ENCODE results near the gene DOP1A. TPM values are rescaled to one million over a fixed set of nuclear protein-coding genes. Genes with fewer than 3 reads are reported as not detected.

DOP1A gene
- total RNA-seq, 1 donor from 2014 or later = 29.5 TPM

GRCh38 chr6:83044091-83044768 lies 23.2 kb upstream of the DOP1A start:
- FAIRE-seq (no peak), DNase-seq (ENCODE audit: low read depth) (no peak)
- no peak for TF ChIP-seq CTCF (IDR thresholded peaks at IDR 0.05; ENCODE audit: insufficient read depth, low read length, severe bottlenecking)
- Histone ChIP-seq H3K4me3 (ENCODE audit: low read depth, low read length) (no peak overlapping the region), H3K36me3 (ENCODE audit: control insufficient read depth, insufficient read depth, low read length) (no peaks in the 10 kb centered on the region), H3K27me3 (ENCODE audit: control insufficient read depth, insufficient read depth, low read length) (no peaks in the 10 kb centered on the region)

GRCh38 chr6:83047065-83047754 lies 20.3 kb upstream of the DOP1A start:
- no peak for DNase-seq (ENCODE audit: low read depth)
- no peak for TF ChIP-seq CTCF (IDR thresholded peaks at IDR 0.05; ENCODE audit: insufficient read depth, low read length, severe bottlenecking)
- Histone ChIP-seq H3K4me3 (ENCODE audit: low read depth, low read length) (no peak overlapping the region), H3K27me3 (ENCODE audit: control insufficient read depth, insufficient read depth, low read length) (no peaks in the 10 kb centered on the region), H3K36me3 (ENCODE audit: control insufficient read depth, insufficient read depth, low read length) (no peaks in the 10 kb centered on the region)
- FAIRE-seq = no peak

- no peak for FAIRE-seq
Measured at GRCh38 chr6:83051377-83052172, 15.9 kb upstream of the DOP1A start.

GRCh38 chr6:83053678-83054077 lies 13.8 kb upstream of the DOP1A start:
- FAIRE-seq = peak; percentile 47
- H3K4me3 ChIP-seq (ENCODE audit: low read depth, low read length) = no peak overlapping the region
- no peak for TF ChIP-seq CTCF (IDR thresholded peaks at IDR 0.05; ENCODE audit: insufficient read depth, low read length, severe bottlenecking)
- H3K27me3 ChIP-seq (ENCODE audit: control insufficient read depth, insufficient read depth, low read length) = no peaks in the 10 kb centered on the region
- peaks cover 4% of the 10 kb centered on the region for H3K36me3 ChIP-seq (ENCODE audit: control insufficient read depth, insufficient read depth, low read length)
- DNase-seq (ENCODE audit: low read depth) = no peak

More at GRCh38 chr6:83051377-83052172, 15.9 kb upstream of the DOP1A start:
- no peak for TF ChIP-seq CTCF (IDR thresholded peaks at IDR 0.05; ENCODE audit: insufficient read depth, low read length, severe bottlenecking)
- no peak for DNase-seq (ENCODE audit: low read depth)
- Histone ChIP-seq H3K27me3 (ENCODE audit: control insufficient read depth, insufficient read depth, low read length) (no peaks in the 10 kb centered on the region), H3K36me3 (ENCODE audit: control insufficient read depth, insufficient read depth, low read length) (peaks cover 4% of the 10 kb centered on the region), H3K4me3 (ENCODE audit: low read depth, low read length) (no peak overlapping the region)

- no peaks in the 10 kb centered on the region for H3K27me3 ChIP-seq (ENCODE audit: control insufficient read depth, insufficient read depth, low read length)
- FAIRE-seq (no peak), DNase-seq (ENCODE audit: low read depth) (no peak)
- H3K36me3 ChIP-seq (ENCODE audit: control insufficient read depth, insufficient read depth, low read length) = peaks cover 4% of the 10 kb centered on the region
- peak; percentile 64 for TF ChIP-seq CTCF (IDR thresholded peaks at IDR 0.05; ENCODE audit: insufficient read depth, low read length, severe bottlenecking)
- H3K4me3 ChIP-seq (ENCODE audit: low read depth, low read length) = no peak overlapping the region
Measured at GRCh38 chr6:83055366-83055964, 12.0 kb upstream of the DOP1A start.

Measured in bronchial epithelial cell (primary cell).